HG03108 (cell line): ENCODE results near the gene MYL4.
A peak's percentile ranks its signal among the peaks of the same experiment; 100 is the strongest.
"Not testable (repeated sequence)": the region's sequence is repeated elsewhere in the genome, so short reads cannot be mapped to it uniquely, and the experiment has no call there.

Source experiments
- ATAC-seq: cut with Tn5 transposase; IDR thresholded peaks from one replicate; pipeline ENCODE4 v1.9.1; 2021; ENCODE audit warnings: moderate library complexity; ENCODE audit not compliant: unreplicated experiment

MYL4 gene

DNA sequence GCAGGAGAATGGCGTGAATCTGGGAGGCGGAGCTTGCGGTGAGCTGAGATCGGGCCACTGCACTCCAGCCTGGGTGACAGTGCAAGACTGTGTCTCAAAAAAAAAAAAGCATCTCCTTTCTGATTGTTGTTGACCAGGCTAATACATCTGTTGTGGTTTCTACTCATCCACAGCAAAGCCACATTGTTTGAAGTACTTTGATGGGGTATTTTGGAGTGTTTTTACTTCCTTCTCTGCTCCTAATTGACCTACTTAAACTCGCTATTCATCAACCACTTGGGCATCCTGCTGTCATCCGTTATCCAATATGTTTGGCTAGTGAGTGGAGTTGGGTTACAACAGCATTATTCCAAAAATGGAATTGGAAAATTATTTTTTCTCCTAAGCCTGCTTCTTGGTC, 16.6 kb upstream of the MYL4 start:
- no peak for ATAC-seq

- ATAC-seq: no peak
Observed at GRCh38 chr17:47193931-47194511, 15.1 kb upstream of the MYL4 start.

DNA sequence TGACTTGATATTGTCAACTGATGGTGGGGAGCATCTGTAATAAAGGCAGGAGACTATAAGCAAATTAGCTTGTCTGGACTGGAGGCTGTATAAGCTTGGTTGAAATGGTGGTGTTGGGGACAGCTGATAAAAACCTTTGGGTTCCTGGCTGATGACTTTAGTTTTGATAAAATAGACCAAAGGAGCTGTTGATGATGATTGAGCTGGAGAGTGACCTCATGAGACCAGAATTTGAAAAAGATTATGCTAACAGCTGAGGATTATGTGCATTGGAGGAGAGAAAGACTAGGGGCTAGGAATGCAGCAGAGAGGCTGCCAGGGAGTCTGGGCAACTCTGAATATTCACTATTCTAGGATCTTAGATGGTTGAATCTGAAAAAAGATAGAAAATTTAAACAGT, 11.3 kb upstream of the MYL4 start:
- no peak for ATAC-seq

GRCh38 chr17:47199627-47200324, 9.4 kb upstream of the MYL4 start:
- no peak for ATAC-seq

GRCh38 chr17:47200325-47200664, 8.9 kb upstream of the MYL4 start:
- ATAC-seq: no peak

DNA sequence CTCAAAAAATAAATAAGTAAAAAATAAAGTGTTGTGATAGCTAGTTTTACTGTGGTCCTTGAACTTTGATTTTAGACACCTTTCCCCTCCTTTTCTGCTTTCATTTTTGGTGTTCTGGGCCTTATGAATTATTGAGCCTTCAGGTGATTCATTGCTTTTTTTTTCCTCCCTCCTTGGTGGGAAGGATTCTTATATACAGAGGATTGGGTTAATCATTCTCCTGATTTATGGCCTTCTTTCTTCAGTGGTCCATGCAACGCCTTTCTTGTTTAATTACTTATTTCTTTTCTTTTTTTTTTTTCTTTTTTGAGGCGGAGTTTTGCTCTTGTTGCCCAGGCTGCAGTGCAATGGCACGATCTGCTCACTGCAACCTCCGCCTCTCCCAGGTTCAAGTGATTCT, 8.0 kb upstream of the MYL4 start:
- ATAC-seq: no peak

- ATAC-seq: no peak
Observed at GRCh38 chr17:47203984-47204721, 5.0 kb upstream of the MYL4 start.

DNA sequence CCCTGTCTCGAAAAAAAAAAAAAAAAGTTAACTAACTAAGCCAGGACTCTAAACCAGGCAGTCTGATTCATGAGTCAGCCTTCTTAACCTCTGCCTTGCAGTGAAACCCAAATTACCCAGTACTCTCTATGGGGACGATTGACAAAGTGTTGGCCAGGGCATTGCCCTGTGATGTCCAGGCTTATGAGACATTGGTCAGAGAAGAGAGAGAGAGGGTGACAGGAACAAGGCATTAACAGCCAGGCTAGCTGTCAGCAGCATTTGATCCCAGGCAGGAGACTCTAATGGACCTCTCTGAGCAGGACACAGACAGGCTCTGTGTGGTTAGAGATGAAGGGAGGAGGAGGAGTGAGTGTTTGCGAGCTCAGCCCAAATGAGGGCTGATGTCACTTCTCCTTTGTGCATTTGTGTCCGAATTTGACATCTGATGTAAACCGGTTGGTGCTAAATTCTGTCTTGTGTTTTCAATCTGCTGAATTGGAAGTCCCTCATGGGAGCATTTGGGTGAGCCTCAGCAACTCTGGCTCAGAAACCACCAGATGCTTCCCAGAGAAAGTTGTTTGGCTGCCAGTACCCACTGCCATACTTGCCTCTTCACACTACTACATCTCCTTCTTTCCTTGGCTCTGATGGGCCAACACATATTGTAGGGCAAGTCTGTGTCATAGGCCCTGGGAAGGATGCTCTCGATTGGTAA, 4.3 kb upstream of the MYL4 start:
- peak; percentile 37 for ATAC-seq

DNA sequence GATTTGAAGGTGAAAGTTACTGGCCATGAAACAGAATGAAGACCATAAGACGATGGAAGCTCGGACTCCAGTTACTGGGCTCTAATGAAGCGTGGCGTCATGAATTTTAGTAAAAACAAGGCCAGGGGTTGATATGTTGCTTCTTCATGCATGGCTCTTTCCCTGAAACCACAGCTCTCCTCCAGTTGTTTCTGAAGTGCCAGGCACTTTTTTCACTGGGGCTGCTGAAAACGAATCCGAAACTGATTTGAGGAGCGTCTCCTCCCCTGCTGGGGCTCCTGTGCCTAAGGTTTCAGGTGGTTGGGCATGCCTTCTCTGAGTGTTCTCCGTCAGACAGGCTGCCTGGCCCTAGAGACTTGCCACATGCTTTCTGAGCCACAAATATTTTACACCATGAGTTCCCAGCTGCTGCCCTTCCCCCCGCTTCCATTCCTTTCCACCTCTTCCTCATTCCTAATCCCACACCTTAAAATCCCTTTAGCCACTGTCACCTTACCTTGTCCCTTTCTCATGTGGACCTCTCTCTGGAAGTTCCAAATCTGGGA, 3.7 kb upstream of the MYL4 start:
- peak; percentile 44 for ATAC-seq

DNA sequence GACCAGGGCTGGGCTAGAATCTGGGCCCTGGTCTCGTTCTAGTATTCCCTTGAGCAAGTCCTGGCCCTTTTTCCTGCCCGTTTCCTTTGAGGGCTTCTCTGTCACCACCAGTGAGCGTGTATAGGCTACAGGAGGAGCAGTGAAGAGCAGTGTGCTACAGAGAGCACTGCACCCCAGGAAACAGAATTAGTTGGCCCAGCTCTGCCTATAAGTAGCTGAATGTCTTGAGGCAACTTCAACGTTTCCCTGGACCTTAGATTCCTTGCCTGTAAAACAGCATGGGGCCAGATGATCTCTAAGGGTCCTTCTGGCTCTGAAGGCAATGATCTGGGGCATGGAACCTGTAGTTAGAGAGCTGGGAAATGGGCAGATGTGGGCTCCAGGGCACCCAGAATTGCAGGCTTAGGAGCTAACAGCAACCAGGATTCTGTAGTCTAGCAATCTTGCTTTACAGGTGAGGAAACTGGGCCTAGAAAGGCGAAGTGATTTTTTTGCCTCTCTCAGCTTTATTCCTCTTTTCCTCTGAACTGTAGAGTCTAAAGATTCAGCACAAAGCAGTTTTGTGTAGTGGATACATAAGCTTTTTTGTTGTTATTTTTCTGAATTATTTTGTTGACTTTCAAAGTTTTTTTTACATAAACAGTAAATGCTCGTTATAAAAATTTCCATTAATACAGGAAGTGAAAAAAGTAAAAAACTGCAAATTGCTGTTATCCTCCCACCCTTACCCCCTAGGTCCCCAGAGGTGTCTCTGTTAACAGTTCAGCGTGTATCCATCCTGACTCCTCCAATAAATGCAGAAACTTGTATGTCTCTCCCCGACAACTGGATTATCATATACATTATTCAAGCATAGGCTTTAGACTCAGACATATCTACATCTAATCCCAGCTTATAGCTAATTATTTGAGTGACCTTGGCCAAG, 1.7 kb upstream of the MYL4 start:
- no peak for ATAC-seq

GRCh38 chr17:47209499-47209898, 351 bp downstream of the MYL4 start:
- ATAC-seq: no peak

GRCh38 chr17:47210105-47210504, 957 bp downstream of the MYL4 start:
- no peak for ATAC-seq

DNA sequence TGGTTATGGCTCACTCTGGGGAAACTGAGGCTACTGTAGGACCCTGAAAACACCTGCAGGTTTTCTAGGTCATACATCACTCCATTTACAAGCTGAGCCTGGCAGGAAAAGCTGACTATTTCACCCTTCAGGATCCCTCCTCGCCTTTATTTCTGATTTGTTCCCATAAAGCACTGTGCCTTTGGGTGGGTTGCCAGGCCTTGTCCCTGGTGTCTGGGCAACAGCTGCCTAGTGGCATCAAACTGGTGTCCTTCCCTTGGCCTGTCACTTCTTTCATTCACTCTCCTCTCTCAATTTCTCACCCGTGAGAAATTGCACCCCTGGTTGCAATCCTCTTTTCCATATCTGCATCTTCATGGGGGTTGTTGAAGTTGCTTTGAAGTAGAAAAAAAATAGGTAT, 1.6 kb downstream of the MYL4 start:
- ATAC-seq: no peak

DNA sequence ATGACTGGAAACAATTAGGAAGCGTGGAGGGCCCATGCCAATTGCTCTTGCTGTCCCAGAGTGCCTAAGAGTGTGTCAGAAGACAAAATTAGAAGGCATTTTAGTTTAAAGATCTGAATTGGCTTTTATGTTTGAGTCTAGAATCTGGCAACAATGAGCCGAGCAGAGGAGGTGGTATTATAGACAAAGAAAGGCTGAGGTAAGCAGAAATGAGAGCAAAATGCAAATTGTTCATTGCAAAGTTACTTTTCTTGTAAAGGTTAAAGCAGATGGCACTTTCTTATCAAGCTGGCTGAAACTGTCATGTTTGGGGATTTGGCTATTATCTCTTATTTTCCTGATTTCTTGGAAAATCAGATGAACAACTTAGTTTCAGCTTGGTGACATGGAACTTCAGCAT, 3.3 kb downstream of the MYL4 start:
- no peak for ATAC-seq

GRCh38 chr17:47213540-47213939, 4.4 kb downstream of the MYL4 start:
- no peak for ATAC-seq

DNA sequence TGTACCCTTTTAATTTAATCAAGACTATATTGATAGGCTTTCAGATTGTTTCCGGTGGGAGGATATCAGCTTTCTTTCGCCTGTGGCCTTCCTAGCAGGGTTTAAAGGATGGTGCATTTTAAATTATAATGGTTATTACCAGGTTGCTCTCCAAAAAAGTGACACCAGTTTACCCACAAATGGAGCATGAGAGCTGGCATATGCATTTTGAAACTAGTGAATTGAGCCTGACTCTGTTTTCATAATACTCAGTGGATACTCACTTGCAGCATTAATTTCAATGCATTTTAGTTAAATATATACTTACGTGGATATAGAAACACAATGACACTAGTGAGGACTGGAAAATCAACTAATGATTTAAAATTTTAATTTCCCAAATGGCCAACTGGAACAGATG, 5.8 kb downstream of the MYL4 start:
- ATAC-seq: no peak

GRCh38 chr17:47216821-47217220, 7.7 kb downstream of the MYL4 start:
- not testable (repeated sequence) for ATAC-seq

DNA sequence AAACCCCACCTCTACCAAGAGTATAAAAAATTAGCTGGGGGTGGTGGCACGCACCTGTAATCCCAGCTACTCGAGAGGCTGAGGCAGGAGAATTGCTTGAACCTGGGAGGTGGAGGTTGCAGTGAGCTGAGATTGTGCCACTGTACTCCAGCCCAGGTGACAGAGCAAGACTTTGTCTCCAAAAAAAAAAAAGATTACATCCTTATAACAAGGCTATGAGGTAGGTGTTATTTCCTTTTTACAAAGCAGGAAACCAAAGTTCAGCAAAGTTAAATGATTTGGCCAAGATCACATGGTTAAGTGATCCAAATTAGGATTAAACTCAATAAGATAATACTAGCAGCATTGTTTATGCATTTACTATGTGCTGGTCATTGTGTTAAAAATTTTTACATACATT, 8.1 kb downstream of the MYL4 start:
- ATAC-seq: not testable (repeated sequence)

- no peak for ATAC-seq
Observed at GRCh38 chr17:47218896-47219430, 9.8 kb downstream of the MYL4 start.
